NB4 (cell line): ENCODE results near the gene TNNT3.

Source experiments
- MYC ChIP-seq: IDR thresholded peaks from 2 replicates; pipeline ENCODE4 v1.6.1; 2011; ENCODE audit warnings: low read depth, low read length
- POLR2A ChIP-seq: IDR thresholded peaks from 2 replicates; pipeline ENCODE4 v1.6.1; 2011; ENCODE audit warnings: mild to moderate bottlenecking; ENCODE audit not compliant: insufficient read length; ENCODE audit errors: extremely low read depth
- TF ChIP-seq, protein P1 (sequence below): IDR thresholded peaks from one replicate; pipeline ENCODE4 v1.5.1; 2012; ENCODE audit warnings: low read depth, low read length

GRCh38 chr11:1948389-1948788 is 28.9 kb downstream of the TNNT3 start:
- TF ChIP-seq, protein P1, sequence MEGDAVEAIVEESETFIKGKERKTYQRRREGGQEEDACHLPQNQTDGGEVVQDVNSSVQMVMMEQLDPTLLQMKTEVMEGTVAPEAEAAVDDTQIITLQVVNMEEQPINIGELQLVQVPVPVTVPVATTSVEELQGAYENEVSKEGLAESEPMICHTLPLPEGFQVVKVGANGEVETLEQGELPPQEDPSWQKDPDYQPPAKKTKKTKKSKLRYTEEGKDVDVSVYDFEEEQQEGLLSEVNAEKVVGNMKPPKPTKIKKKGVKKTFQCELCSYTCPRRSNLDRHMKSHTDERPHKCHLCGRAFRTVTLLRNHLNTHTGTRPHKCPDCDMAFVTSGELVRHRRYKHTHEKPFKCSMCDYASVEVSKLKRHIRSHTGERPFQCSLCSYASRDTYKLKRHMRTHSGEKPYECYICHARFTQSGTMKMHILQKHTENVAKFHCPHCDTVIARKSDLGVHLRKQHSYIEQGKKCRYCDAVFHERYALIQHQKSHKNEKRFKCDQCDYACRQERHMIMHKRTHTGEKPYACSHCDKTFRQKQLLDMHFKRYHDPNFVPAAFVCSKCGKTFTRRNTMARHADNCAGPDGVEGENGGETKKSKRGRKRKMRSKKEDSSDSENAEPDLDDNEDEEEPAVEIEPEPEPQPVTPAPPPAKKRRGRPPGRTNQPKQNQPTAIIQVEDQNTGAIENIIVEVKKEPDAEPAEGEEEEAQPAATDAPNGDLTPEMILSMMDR: no peak
- TF ChIP-seq POLR2A (no peak), MYC (no peak)
